Activated naive CD4-positive, alpha-beta T cell treated with Interleukin-2 at 50 U/mL for 16 hours (primary cell): Measurements from ENCODE around the gene ABI3BP.

Source experiments
- DNase-seq: peaks from one replicate; pipeline ENCODE4 v3.0.0-alpha.2; 2020

ABI3BP gene

GRCh38 chr3:100882571-100882984 is 110.6 kb downstream of the ABI3BP start:
- DNase-seq = no peak

- DNase-seq = no peak
Observed at GRCh38 chr3:100880845-100881244, 112.4 kb downstream of the ABI3BP start.

- no peak for DNase-seq
Observed at GRCh38 chr3:100880072-100880471, 113.1 kb downstream of the ABI3BP start.

GRCh38 chr3:100879195-100879810 is 113.9 kb downstream of the ABI3BP start:
- DNase-seq = no peak

GRCh38 chr3:100877286-100877685 is 115.9 kb downstream of the ABI3BP start:
- DNase-seq = no peak

GRCh38 chr3:100875239-100875638 is 118.0 kb downstream of the ABI3BP start:
- no peak for DNase-seq

- DNase-seq = no peak
Observed at GRCh38 chr3:100873611-100874010, 119.6 kb downstream of the ABI3BP start.

- DNase-seq = no peak
Observed at GRCh38 chr3:100871306-100871705, 121.9 kb downstream of the ABI3BP start.

GRCh38 chr3:100869787-100870186 is 123.4 kb downstream of the ABI3BP start:
- no peak for DNase-seq

- DNase-seq = no peak
Observed at GRCh38 chr3:100868894-100869293, 124.3 kb downstream of the ABI3BP start.

- DNase-seq = no peak
Observed at GRCh38 chr3:100868096-100868495, 125.1 kb downstream of the ABI3BP start.

GRCh38 chr3:100865442-100865841 is 127.8 kb downstream of the ABI3BP start:
- DNase-seq = no peak

- no peak for DNase-seq
Observed at GRCh38 chr3:100864471-100865250, 128.6 kb downstream of the ABI3BP start.

GRCh38 chr3:100857863-100858262 is 135.4 kb downstream of the ABI3BP start:
- DNase-seq = no peak

- DNase-seq = no peak
Observed at GRCh38 chr3:100856821-100857220, 136.4 kb downstream of the ABI3BP start.

GRCh38 chr3:100852840-100853239 is 140.4 kb downstream of the ABI3BP start:
- DNase-seq = no peak

- DNase-seq = no peak
Observed at GRCh38 chr3:100850701-100851100, 142.5 kb downstream of the ABI3BP start.

- no peak for DNase-seq
Observed at GRCh38 chr3:100850156-100850555, 143.1 kb downstream of the ABI3BP start.

GRCh38 chr3:100844063-100844936 is 148.9 kb downstream of the ABI3BP start:
- no peak for DNase-seq

- DNase-seq = no peak
Observed at GRCh38 chr3:100838157-100838556, 155.1 kb downstream of the ABI3BP start.

- DNase-seq = no peak
Observed at GRCh38 chr3:100836661-100837060, 156.6 kb downstream of the ABI3BP start.

GRCh38 chr3:100834332-100834731 is 158.9 kb downstream of the ABI3BP start:
- DNase-seq = no peak

GRCh38 chr3:100833483-100833882 is 159.7 kb downstream of the ABI3BP start:
- DNase-seq = no peak

GRCh38 chr3:100831629-100832028 is 161.6 kb downstream of the ABI3BP start:
- DNase-seq = no peak
